ENCODE measurements around the gene HSD3B7.
A peak's percentile ranks its signal among the peaks of the same experiment; 100 is the strongest.

The HSD3B7 gene

GRCh38 chr16:30963925-30964511, 21.0 kb upstream of the HSD3B7 start:
- Histone ChIP-seq H3K36me3 (ENCODE audit: low read depth) (peaks cover 94% of the 10 kb centered on the region), H3K4me1 (ENCODE audit: insufficient read depth, poor library complexity, severe bottlenecking) (no peaks in the 10 kb centered on the region), H3K9me3 (ENCODE audit: severe bottlenecking) (no peaks in the 10 kb centered on the region), H3K27me3 (ENCODE audit: insufficient read depth, poor library complexity, severe bottlenecking) (no peaks in the 10 kb centered on the region), H3K4me3 (ENCODE audit: severe bottlenecking) (no peak overlapping the region), H3K27ac (ENCODE audit: poor library complexity, severe bottlenecking) (no peak overlapping the region)
- TF ChIP-seq CTCF (IDR thresholded peaks at IDR 0.05; ENCODE audit: poor library complexity, severe bottlenecking), result no peak
- ATAC-seq (ENCODE audit: low read depth), result no peak
- no peak for DNase-seq (ENCODE audit: low spot score)

GRCh38 chr16:30964574-30965226, 20.3 kb upstream of the HSD3B7 start:
- TF ChIP-seq CTCF (IDR thresholded peaks at IDR 0.05; ENCODE audit: poor library complexity, severe bottlenecking), result no peak
- no peak overlapping the region for H3K4me3 ChIP-seq (ENCODE audit: severe bottlenecking)
- no peaks in the 10 kb centered on the region for H3K27me3 ChIP-seq (ENCODE audit: insufficient read depth, poor library complexity, severe bottlenecking)
- no peaks in the 10 kb centered on the region for H3K9me3 ChIP-seq (ENCODE audit: severe bottlenecking)
- ATAC-seq (ENCODE audit: low read depth) (no peak), DNase-seq (ENCODE audit: low spot score) (no peak)
- no peaks in the 10 kb centered on the region for H3K4me1 ChIP-seq (ENCODE audit: insufficient read depth, poor library complexity, severe bottlenecking)
- H3K36me3 ChIP-seq (ENCODE audit: low read depth), result peaks cover 94% of the 10 kb centered on the region
- H3K27ac ChIP-seq (ENCODE audit: poor library complexity, severe bottlenecking), result no peak overlapping the region

- peak; percentile 25; the same call in 1 of the 3 replicates for ATAC-seq (ENCODE audit: low read depth)
- no peaks in the 10 kb centered on the region for H3K27me3 ChIP-seq (ENCODE audit: insufficient read depth, poor library complexity, severe bottlenecking)
- no peaks in the 10 kb centered on the region for H3K4me1 ChIP-seq (ENCODE audit: insufficient read depth, poor library complexity, severe bottlenecking)
- H3K9me3 ChIP-seq (ENCODE audit: severe bottlenecking), result no peaks in the 10 kb centered on the region
- no peak overlapping the region for H3K27ac ChIP-seq (ENCODE audit: poor library complexity, severe bottlenecking)
- peaks cover 94% of the 10 kb centered on the region for H3K36me3 ChIP-seq (ENCODE audit: low read depth)
- no peak for DNase-seq (ENCODE audit: low spot score)
- TF ChIP-seq CTCF (IDR thresholded peaks at IDR 0.05; ENCODE audit: poor library complexity, severe bottlenecking), result no peak
- H3K4me3 ChIP-seq (ENCODE audit: severe bottlenecking), result no peak overlapping the region
Measured at GRCh38 chr16:30965436-30965835, 19.6 kb upstream of the HSD3B7 start.

GRCh38 chr16:30966033-30966619, 18.9 kb upstream of the HSD3B7 start:
- no peak for DNase-seq (ENCODE audit: low spot score)
- Histone ChIP-seq H3K4me1 (ENCODE audit: insufficient read depth, poor library complexity, severe bottlenecking) (no peaks in the 10 kb centered on the region), H3K27me3 (ENCODE audit: insufficient read depth, poor library complexity, severe bottlenecking) (no peaks in the 10 kb centered on the region), H3K27ac (ENCODE audit: poor library complexity, severe bottlenecking) (no peak overlapping the region), H3K36me3 (ENCODE audit: low read depth) (peaks cover 95% of the 10 kb centered on the region), H3K9me3 (ENCODE audit: severe bottlenecking) (no peaks in the 10 kb centered on the region), H3K4me3 (ENCODE audit: severe bottlenecking) (no peak overlapping the region)
- TF ChIP-seq CTCF (IDR thresholded peaks at IDR 0.05; ENCODE audit: poor library complexity, severe bottlenecking), result no peak
- no peak for ATAC-seq (ENCODE audit: low read depth)

GRCh38 chr16:30967795-30968194, 17.2 kb upstream of the HSD3B7 start:
- Histone ChIP-seq H3K4me3 (ENCODE audit: severe bottlenecking) (no peak overlapping the region), H3K4me1 (ENCODE audit: insufficient read depth, poor library complexity, severe bottlenecking) (no peaks in the 10 kb centered on the region), H3K27ac (ENCODE audit: poor library complexity, severe bottlenecking) (no peak overlapping the region), H3K27me3 (ENCODE audit: insufficient read depth, poor library complexity, severe bottlenecking) (no peaks in the 10 kb centered on the region), H3K36me3 (ENCODE audit: low read depth) (peaks cover 92% of the 10 kb centered on the region), H3K9me3 (ENCODE audit: severe bottlenecking) (no peaks in the 10 kb centered on the region)
- DNase-seq (ENCODE audit: low spot score), result no peak
- ATAC-seq (ENCODE audit: low read depth), result no peak
- no peak for TF ChIP-seq CTCF (IDR thresholded peaks at IDR 0.05; ENCODE audit: poor library complexity, severe bottlenecking)
